Measurements from ENCODE around the gene STAG1.

DNA sequence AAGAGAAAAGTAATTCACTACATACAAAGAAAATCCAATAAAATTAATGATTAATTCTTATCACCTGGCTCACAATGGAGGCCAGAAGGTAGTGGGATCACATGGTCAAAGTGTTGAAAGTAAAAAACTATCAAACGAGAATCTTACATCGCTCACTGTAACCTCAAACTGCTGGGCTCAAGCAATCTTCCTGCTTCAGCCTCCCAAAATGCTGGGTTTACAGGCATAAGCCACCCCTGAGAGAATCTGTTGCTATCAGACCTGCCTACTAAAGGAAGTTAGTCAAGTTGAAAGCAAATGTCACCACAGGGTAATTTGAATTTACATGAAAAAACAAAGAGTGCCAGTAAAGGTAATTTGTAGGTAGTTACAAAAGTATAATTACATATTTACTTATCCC, 398.7 kb downstream of the STAG1 start:
- TF ChIP-seq MEF2A (IDR thresholded peaks at IDR 0.05; ENCODE audit: borderline replicate concordance, low read depth) (no peak), MXI1 (IDR thresholded peaks at IDR 0.05; ENCODE audit: low read depth, low read length) (no peak), JUND (IDR thresholded peaks at IDR 0.05) (no peak), RAD21 (IDR thresholded peaks at IDR 0.05; ENCODE audit: low read length) (no peak), NRF1 (IDR thresholded peaks at IDR 0.05; ENCODE audit: low read depth, low read length) (no peak), POLR2AphosphoS5 (IDR thresholded peaks at IDR 0.05; ENCODE audit: low read depth, low read length) (no peak), YY1 (IDR thresholded peaks at IDR 0.05; ENCODE audit: low read depth) (no peak), EP300 (IDR thresholded peaks at IDR 0.05; ENCODE audit: borderline replicate concordance in 1 of 2, low read depth in 1 of 2, low read length in 1 of 2) (no peak), NFIC (IDR thresholded peaks at IDR 0.05; ENCODE audit: borderline replicate concordance) (no peak)
- TF ChIP-seq, protein P1, sequence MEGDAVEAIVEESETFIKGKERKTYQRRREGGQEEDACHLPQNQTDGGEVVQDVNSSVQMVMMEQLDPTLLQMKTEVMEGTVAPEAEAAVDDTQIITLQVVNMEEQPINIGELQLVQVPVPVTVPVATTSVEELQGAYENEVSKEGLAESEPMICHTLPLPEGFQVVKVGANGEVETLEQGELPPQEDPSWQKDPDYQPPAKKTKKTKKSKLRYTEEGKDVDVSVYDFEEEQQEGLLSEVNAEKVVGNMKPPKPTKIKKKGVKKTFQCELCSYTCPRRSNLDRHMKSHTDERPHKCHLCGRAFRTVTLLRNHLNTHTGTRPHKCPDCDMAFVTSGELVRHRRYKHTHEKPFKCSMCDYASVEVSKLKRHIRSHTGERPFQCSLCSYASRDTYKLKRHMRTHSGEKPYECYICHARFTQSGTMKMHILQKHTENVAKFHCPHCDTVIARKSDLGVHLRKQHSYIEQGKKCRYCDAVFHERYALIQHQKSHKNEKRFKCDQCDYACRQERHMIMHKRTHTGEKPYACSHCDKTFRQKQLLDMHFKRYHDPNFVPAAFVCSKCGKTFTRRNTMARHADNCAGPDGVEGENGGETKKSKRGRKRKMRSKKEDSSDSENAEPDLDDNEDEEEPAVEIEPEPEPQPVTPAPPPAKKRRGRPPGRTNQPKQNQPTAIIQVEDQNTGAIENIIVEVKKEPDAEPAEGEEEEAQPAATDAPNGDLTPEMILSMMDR (IDR thresholded peaks at IDR 0.05) = no peak
